GM19035 (cell line): ENCODE measurements around the gene OR11H7.
"Not testable (repeated sequence)": the region's sequence is repeated elsewhere in the genome, so short reads cannot be mapped to it uniquely, and the experiment has no call there.

Experiments
- ATAC-seq: cut with Tn5 transposase; IDR thresholded peaks from one replicate; pipeline ENCODE4 v1.9.1; 2021; ENCODE audit not compliant: unreplicated experiment

The OR11H7 gene

GRCh38 chr14:20277409-20277808 lies 48.6 kb downstream of the OR11H7 start:
- ATAC-seq, result no peak

GRCh38 chr14:20278414-20278813 lies 49.6 kb downstream of the OR11H7 start:
- ATAC-seq, result no peak

- ATAC-seq, result not testable (repeated sequence)
Measured at GRCh38 chr14:20280265-20280664, 51.5 kb downstream of the OR11H7 start.
